SHP77 (cell line): Measurements from ENCODE around the gene CMTM8.

Source experiments
- DNase-seq, 2 experiments: peaks; one replicate each; lab custom pipeline; 2025; lab: John Stamatoyannopoulos, UW

CMTM8 gene

DNA sequence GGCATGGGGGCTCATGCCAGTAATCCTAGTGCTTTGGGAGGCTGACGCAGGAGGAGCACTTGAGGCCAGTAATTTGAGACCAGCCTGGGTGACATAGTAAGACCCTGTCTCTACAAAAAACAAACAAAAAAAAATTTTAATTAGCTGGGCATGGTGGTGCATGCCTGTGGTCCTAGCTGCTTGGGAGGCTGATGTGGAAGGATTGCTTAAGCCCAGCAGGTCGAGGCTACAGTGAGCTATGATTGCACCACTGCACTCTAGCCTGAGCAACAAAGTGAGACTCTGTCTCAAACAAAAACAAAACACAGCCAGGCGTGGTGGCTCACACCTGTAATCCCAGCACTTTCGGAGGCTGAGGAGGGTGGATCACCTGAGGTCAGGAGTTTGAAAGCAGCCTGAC lies 9.7 kb upstream of the CMTM8 start:
- DNase-seq, result peak in 1 of 2 experiments; percentile 28

DNA sequence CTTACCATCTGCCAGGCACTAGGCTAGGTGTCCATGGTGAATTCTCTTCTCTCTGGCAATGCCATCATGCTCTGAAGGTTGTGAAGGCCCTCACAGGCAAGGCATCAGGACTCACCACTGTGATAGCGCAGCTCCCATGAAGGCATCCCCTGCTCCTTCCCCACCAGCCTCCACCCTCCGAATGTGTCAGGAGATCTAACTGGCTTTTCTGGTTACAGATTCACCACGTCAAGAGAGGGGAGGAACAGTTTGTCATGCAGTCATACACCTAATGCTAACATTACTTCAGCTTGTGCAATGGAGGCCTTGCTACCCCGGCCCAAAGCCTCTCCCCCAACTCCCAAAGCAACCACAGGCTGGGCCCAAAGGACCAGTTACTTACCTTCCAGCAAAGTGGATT lies 8.9 kb upstream of the CMTM8 start:
- no peak for DNase-seq

DNA sequence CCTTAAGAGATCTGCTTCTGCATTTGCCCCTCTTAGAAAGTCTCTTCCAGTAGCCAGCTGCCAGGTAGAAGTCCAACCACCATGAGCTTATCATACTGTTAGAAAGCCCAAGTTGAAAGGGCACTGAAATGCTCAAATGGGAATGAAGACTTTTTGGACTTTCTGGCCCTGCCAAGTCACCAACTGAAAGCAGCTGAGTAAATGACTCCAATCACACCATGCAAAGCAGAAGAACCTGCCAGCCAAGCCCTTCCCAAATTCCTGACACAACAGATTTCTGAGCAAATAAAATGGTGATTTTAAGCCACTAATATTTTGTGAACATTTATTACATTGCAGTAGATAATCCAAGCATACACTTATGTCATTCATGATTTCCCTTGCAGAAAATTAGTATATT lies 2.1 kb upstream of the CMTM8 start:
- no peak for DNase-seq

DNA sequence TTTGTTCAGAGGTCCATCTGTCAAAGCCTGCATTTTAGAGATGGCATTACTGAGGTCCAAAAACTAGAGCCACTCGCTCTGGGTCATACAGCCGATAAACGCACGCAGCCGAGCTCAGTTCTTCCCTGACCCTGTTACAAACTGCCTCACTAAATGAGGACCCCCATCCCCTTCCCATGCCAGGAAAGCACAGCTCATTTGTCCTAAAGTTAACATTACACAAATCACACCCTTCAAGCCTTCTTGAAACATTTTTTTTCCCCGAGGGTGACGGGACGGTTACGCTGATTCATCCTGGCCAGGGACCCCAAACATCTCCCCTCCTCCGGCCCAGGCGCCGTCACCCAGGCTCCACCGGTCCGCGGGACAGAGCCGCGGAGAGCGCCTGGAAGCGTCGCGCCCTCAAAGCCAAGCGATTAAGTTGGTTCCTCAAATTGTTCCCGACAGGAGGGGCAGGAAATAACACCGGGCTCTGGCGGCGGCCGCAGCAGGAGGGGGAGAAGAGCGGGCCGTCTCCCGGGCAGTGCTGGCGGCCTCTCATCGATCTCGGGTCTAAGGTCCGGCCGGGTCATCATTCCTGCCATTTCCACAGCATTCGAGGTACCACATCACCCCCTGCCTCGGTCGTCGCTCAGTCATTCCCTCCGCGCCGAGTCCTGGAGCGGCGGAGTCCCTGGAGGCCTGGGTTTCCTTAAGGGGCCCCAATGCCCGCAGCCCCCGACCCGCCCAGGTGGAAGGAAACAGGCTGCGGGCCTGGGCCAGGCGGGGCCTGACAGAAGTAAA lies 619 bp upstream of the CMTM8 start:
- DNase-seq, result peak in 1 of 2 experiments; percentile 23

DNA sequence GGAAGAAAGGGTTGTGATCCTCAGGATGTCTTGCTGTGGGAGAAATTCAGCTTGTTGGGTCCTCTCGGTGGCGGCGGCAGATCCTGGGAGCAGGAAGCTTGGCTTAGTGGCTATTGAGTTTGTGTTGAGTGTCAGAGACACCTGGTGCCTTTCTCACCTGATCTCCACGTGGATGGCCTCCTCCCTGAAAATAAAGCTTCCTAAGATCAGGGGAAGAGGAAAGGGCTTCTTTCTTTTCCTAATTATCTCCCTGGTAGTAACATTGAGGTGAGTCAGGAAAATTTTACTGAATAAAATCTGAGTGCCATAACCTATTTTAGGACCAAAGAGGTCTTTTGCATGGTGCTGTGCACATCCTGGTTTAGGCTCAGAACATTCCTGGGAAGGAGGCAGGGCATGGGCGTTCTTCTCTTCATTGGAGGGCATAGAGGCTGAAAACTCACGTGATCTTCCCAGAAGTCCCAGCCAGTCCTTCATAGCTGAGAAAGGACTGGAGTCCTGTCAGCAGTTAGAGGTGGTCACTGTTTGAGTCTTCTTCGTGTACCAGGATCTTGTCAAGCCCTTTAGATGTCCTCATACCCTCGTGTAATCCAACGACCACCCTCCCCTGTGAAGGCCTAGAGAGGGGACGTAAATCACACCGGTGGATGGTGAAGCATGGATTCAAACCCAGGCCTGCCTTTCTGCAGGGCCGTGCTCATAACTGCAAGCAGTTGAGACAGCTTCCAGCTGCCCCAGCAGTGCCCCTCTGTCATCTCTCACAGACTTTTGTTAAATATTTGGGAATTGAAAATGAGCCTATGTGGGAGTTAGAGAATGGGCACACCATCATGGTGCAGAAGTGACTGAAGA lies 1.1 kb downstream of the CMTM8 start:
- DNase-seq, result peak; percentile 33 to 59

DNA sequence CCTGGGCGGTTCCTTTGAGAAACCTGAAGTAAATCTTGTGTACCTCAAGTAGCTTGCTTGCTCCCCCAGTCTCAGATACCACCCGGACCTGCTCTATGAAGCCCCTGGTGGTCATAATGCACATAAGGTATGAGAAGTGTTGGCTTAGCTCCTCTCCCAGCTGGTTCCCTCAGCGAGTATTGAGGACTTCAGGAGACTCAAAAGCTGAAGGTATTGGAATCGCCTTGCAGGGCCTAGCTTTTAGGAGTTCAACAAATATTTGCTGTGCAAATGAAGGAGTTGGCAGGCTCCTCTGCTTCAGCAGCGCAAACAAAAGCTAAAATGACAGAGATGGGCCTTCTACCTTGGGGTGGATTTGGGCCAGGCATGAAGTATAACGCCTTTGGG lies 1.7 kb downstream of the CMTM8 start:
- peak; percentile 68 to 70 for DNase-seq

DNA sequence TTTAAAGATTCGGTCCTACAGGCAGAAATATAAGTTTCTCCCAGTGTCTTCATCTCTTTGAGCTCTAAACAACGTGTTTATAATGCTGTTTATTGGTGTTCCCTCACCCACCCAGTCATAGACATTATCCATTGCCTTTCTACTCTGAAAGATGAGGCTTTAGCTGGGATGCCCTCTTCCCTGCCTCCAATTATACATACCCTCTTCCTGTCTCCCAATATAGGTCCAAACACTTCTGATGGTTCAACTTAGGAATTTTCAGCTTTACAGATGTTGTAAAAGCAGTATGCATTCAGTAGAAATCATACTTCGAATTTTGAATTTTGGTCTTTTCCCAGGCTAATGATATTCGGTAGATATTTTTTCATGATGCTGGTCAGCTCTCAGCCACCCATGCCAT lies 2.6 kb downstream of the CMTM8 start:
- no peak for DNase-seq

DNA sequence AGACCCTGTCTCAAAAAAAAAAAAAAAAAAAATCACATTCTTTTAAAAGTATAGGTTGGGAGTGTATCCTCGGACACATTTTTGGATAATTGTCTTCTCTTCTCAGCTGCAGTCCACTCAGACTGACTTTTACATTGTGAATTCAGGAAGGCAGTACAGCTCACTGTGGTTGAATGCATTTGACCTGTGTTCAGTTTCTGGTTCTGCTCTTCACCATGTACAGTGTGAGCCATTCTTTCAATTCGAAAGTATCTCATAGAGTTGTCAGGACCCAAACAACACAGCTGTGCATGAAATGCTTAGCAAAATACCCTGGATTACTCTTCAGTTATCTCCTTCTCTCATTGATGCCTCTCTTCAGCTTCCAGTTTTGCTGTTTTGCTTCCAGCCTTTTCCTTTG lies 5.0 kb downstream of the CMTM8 start:
- no peak for DNase-seq

DNA sequence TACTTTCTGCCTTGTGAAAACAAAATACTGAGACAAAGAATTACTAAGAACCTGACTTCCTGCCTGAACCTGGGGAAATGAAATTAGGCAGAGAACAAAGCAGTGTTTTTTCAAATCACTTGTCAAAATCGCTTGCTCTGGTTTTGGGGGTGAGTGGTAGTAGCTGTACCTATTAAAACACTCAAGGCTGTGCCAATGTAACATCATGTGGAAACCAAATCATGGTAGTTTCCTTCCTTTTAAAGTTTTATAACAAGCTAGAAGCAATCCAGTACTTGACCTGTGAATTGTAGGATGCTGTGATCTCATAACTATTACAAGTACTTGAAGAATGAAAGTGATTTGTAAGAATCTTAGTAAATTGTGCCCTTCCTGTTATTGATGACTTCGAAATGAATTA lies 6.7 kb downstream of the CMTM8 start:
- no peak for DNase-seq

DNA sequence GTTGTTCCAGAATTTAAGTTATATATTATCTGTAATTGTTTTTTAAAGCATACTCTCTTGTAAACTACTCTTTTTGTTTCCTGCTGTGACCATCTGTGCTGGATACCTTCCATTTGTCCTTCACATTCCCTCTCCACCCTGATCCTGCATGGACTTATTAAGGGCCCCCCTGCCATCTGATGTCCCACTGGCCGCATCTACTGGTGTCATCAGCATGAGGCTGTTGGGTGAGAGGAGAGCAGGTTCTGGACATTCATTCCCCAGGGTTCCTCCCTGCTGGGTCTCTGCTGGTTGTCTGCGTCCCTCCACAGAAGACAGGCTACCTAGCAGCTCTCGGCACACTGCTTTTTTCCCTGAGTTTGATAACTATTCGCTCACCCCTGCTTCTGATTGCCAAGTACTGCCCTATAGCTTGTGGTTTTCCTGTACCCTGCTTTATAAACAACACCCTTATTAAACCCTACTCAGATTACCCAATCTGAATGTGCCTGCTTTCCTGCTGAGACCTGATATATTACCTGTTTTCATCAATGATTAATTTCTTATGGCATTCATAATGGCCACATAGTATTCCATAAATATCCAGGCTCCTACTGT lies 7.7 kb downstream of the CMTM8 start:
- DNase-seq, result no peak

DNA sequence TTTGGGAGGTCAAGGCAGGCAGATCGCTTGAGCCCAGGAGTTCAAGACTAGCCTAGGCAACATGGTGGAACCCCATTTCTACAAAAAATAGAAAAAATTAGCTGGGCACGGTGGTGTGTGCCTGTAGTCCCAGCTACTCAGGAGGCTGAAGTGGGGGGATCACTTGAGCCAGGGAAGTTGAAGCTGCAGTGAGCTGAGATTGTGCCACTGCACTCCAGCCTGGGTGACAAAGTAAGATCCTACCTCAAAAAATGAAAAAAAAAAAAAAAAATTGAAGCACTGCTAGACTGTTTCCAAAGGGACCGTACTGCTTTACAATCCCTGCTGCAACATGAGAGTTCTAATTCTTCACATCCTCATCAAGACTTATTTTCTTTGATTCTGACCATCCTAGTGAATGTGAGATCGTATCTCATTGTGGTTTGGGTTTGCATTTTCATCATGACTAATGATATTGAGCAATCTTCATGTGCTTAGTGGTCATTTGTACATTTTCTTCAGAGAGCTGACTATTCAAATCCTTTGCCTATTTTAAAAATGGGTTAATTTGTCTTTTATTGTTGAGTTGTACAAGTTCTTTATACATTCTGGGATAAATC lies 10.8 kb downstream of the CMTM8 start:
- no peak for DNase-seq

DNA sequence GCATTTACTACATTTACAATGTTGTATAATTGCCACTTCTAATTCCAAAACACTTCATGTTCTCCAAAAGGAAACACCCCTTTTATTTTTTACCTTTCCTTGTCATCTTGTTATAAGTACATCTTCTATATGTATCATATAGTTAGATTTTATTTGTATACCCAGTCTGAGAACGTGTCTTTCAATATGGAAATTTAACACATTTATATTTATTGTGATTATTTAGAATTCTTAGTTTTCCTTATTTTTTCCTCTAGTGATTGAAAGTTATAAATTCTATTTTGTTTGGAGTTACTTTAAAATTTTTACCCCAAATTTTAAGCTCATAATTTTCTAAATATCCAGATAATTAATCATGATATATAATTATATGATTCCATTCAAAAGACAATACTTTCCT lies 15.8 kb downstream of the CMTM8 start:
- no peak for DNase-seq

DNA sequence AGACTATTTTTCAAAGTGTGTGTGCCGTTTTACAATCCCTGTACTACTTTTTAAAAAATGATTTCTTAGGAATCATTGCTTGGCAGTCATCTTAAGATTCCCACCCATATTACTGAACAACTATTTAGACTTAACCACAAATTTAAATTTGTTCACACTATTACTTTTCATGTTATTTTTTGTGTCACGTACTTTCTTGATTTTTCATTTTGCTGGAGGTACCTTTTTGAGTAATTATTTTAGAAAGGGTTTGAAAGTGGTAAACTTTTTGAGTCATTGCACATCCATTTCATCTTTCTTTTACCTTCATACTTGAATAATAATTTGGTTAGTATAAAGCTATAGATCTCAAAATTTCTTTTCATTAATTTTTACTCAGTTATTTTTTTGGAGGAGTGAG lies 16.9 kb downstream of the CMTM8 start:
- no peak for DNase-seq

DNA sequence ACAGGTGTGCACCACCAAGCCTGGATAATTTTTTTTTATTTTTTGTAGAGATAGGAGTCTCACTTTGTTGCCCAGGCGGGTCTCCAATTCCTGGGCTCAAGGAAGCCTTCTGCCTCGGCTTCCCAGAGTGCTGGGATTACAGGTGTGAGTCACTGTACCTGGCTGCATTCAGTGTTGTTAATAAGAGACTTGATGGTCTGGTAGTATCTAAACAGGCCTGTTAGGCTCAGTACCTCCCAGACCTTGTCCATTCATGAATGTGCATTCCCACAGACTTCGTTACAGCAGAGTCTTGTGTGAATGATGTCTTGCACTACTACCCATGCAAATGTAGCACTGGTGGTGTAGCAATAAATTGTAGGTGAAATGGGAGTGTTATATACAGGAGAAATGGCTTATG lies 17.7 kb downstream of the CMTM8 start:
- no peak for DNase-seq

DNA sequence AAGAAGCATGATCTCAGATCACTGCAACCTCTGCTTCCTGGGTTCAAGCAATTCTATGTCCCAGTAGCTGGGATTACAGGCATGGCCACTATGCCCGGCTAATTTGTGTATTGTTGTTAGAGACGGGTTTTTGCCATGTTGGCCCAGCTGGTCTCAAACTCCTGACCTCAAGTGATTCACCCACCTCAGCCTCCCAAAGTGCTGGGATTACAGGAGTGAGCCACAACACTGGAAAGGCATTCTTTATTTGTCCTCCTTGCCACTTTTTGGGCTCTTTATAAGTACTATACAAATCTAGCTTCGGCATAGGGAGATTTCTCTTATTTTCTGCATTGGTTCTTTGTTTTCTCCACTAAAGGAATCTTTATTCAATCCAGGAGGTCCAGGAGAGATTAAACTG lies 18.6 kb downstream of the CMTM8 start:
- DNase-seq, result peak in 1 of 2 experiments; percentile 13

DNA sequence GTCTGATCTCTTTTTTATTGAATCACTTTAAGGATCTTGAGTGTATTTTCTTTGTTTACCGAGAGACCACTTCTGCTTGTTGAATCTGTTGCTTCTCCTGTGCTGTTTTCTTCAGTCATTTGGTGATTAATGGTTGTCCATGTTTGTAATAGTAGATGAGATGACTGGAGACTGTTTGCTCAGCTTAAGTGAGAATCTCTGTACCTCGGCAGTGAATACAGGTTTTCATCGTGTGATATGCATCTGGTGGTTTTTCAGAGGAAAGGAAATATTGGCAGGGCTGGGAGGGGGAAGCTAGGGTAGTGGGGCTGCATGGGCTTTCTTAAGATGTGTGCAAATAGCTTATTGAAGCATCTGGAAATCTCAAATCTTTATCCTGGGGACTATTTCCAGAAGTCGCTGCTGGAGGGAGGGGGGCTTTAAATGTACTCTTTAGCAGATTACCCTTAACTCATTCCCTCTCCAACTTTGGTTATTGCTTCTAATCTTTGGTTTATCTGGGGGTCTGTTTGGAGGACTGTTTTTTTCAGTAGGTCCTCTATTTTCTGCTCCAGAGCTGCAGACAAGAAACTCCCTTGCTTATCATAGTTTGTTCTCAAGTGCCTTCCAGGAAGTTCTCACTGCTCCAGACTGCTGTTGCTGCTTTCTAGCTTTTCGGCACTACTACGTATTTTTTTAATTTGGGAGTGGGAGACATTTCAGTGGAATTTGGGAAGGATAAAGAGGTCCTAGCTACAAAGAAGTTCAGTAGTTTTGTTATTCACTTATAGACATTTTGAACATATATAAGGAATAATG lies 19.4 kb downstream of the CMTM8 start:
- peak; percentile 47 to 57 for DNase-seq

DNA sequence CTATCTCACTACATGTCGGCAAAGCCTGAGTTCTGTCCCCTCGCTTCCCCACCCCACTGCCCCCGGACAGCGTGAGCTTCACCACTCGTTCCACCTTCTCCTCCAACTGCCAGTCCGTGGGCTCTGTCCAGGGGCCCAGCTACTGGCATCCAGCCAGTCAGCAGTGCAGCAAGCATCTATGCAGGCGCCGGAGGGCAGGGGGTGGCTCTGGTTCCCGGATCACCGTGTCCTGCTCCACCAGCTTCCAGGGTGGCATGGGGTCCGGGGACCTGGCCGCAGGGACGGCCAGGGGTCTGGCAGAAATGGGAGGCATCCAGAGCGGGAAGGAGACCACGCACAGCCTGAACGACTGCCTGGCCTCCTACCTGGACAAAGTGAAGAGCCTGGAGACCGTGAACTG lies 20.4 kb downstream of the CMTM8 start:
- DNase-seq, result no peak

DNA sequence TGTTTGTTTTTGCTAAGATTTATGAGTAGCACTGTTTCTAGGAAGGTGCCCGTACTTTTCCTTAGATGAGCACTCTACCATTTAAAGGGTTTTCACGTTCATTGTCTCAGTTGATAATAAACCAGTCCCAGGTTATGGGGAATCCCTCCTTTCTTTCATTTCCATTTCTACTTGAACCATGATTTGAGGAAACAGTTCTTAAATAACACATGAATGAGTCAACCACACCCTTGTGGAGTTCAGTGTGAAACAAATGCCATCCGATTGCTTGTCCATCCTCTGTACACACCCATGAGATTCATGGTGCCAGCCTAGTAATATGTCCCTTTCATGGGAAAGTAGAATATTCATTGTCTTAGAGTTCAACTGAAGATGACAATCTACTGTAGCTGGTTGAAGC lies 23.1 kb downstream of the CMTM8 start:
- no peak for DNase-seq

DNA sequence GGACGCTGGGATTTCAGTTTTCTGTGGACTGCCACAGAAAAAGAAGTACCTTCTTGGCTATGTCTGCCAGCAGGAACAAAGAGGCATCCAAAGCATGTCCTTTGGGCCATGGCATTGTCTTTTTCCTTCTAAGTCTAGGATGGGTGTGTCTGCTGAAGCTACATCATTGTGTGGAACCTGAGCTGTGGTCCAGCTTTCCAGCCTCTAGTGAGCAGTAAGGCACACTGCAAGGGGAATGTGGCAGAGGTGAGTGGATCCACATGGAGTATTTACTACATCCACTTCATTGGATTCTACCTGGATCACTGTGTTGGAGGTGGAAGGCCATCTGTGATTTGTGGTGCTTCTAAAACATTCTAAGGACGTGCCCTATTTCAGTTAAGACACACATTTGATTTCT lies 23.7 kb downstream of the CMTM8 start:
- no peak for DNase-seq

DNA sequence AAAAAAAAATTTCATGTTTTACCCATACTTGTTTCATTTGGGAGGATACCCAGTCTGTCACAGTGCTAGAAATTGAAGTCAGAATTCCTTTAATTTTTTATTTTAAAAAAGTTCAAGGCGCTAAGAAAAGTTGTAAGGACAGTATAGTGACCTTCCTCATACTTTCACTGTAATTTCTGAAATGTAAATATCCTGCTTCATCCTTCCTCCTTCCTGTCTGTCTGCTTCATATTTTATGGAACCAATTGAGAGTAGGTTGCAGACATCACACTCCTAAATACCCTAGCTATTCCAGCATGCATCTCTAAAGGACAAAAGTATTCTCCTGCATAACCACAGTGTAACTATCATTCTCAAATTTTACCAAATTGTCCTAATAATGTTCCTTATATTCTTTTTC lies 35.8 kb downstream of the CMTM8 start:
- no peak for DNase-seq

DNA sequence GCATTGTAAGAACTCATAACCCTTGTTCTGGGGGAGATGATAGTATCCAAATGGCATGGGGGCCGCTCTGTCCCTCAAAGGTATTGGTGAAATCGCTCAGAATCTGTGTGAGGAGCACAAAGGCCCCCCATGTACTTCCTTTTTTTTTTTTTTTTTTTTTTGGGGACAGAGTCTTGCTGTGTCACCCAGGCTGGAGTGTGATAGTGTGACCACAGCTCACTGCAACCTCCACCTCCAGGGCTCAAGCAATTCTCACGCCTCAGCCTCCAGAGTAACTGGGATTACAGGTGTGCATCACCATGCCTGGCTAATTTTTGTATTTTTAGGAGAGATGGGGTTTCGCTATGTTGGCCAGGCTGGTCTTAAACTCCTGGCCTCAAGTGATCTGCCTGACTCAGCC lies 37.0 kb downstream of the CMTM8 start:
- no peak for DNase-seq
